ENCODE measurements around the gene LIFR.

LIFR gene

GRCh38 chr5:38463634-38464521 lies 92.6 kb downstream of the LIFR start:
- DNase-seq: no peak

GRCh38 chr5:38462976-38463633 lies 93.3 kb downstream of the LIFR start:
- DNase-seq: no peak

- DNase-seq: no peak
These were observed 98.3 kb downstream of the LIFR start for GRCh38 chr5:38458174-38458573.

GRCh38 chr5:38456657-38457399 lies 99.6 kb downstream of the LIFR start:
- DNase-seq: no peak

- no peak for DNase-seq
These were observed 100.6 kb downstream of the LIFR start for GRCh38 chr5:38455796-38456330.

GRCh38 chr5:38453921-38454320 lies 102.5 kb downstream of the LIFR start:
- no peak for DNase-seq

- DNase-seq: peak; percentile 67
These were observed 102.9 kb downstream of the LIFR start for GRCh38 chr5:38453506-38453905.

GRCh38 chr5:38452201-38452600 lies 104.2 kb downstream of the LIFR start:
- no peak for DNase-seq

GRCh38 chr5:38451074-38451725 lies 105.2 kb downstream of the LIFR start:
- DNase-seq: no peak

GRCh38 chr5:38450627-38451026 lies 105.8 kb downstream of the LIFR start:
- DNase-seq: no peak

- no peak for DNase-seq
These were observed 107.7 kb downstream of the LIFR start for GRCh38 chr5:38448568-38449350.

- no peak for DNase-seq
These were observed 108.7 kb downstream of the LIFR start for GRCh38 chr5:38447786-38448185.

GRCh38 chr5:38447056-38447455 lies 109.4 kb downstream of the LIFR start:
- DNase-seq: no peak

- no peak for DNase-seq
These were observed 110.4 kb downstream of the LIFR start for GRCh38 chr5:38446029-38446522.

- DNase-seq: no peak
These were observed 110.9 kb downstream of the LIFR start for GRCh38 chr5:38445374-38446028.

GRCh38 chr5:38443390-38443789 lies 113.1 kb downstream of the LIFR start:
- DNase-seq: no peak

- no peak for DNase-seq
These were observed 114.2 kb downstream of the LIFR start for GRCh38 chr5:38442247-38442573.

- peak; percentile 95 for DNase-seq
These were observed 114.8 kb downstream of the LIFR start for GRCh38 chr5:38441453-38442246.

- DNase-seq: no peak
These were observed 117.7 kb downstream of the LIFR start for GRCh38 chr5:38438757-38439156.

GRCh38 chr5:38434966-38435705 lies 121.3 kb downstream of the LIFR start:
- no peak for DNase-seq

Measured in hematopoietic multipotent progenitor cell treated with erythropoietin and hydrocortisone succinate and interleukin-3 and kit ligand, for 6 days (in vitro differentiated cells).